NCI-H2196 (cell line): Measurements from ENCODE around the gene RPL19.

Source experiments
- DNase-seq: peaks from one replicate; lab custom pipeline; 2025; ENCODE audit not compliant: unreplicated experiment; lab: John Stamatoyannopoulos, UW

Gene RPL19

DNA sequence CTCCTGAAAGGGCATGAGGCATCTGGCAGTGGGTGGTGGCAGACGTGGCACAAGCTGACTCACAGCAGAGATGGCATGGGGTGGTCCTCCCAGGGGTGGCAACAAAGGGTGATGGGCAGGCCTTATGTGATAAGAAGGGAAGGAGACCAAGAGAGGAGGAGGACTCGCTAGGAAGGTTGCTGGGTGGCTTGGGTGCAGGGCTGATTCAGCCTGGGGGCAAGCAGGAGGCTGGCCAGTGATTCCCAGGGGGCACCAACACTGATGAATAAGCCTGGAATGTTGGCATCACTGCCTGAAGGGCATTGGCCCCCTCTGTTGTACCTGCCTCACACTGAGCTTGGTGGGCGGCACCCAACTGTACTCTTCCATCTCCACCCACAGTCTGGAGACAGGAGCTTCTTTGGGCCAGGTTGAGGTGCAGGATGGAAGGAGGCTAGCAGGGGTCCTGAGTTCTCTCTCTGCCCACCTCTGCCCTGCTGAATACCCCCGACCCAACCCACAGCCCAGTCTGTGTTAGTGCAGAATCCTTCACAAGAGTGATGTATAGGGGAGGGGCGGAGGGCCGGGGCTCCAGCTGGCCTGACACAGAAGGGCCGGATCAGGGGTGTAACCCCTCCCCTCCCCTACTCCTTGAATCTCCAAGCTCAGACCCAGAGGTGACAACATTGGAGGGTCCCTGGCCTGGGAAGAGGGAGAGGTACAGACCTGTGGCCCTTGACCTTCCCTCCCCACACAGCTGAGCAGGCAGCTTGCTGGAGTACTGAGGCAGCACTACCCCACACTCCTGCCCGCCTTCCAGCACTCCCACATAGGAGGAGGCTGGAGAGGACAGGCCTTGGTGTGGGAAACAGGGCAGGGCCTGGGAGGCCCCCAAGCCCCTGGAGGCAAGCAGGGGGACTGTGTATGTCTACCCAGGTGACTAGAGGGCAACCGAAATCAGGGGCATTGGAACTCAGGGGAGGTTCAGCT, 23.1 kb downstream of the RPL19 start:
- no peak for DNase-seq

DNA sequence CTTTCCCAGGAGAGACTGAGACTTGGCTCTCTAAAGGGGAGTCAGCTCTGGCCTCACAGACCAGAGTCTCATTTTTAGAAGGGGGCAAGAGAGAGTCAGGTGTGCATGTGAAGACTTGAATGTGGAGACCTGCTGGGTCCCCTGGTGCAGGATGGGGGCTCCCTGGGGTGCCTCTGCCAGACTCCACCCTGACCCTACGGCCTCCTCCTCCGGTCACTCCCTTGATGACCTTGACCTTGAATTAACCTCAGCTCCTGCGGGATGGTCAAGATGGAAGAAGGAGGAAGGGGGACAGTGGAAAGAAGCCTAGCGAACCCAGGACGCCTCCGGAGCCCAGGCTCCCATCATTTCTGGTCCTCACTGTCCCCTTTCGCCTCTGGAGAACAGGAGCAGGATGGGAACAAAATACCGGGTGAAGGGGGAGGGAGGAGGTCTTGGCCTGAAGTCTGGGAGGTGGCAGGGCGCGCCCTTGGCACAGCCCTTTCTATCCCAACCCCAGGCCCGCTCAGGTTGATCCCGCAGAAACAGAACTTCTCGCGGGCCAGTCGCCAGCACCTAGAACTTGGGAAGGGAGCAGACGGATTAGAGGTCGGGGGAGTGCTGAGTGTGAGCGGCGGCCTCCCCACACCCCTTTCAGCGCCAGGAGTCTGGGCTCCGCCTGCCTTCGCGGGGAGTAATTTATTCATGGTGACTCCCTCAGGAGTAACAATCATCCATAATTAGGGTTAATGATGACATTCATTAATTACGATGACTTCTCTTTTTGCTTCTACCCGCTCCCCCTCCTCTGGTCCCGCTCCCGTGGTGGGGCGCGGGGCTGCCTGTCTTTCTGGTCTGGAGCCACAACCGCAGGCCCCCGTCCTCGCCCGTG, 24.1 kb downstream of the RPL19 start:
- DNase-seq, result no peak

DNA sequence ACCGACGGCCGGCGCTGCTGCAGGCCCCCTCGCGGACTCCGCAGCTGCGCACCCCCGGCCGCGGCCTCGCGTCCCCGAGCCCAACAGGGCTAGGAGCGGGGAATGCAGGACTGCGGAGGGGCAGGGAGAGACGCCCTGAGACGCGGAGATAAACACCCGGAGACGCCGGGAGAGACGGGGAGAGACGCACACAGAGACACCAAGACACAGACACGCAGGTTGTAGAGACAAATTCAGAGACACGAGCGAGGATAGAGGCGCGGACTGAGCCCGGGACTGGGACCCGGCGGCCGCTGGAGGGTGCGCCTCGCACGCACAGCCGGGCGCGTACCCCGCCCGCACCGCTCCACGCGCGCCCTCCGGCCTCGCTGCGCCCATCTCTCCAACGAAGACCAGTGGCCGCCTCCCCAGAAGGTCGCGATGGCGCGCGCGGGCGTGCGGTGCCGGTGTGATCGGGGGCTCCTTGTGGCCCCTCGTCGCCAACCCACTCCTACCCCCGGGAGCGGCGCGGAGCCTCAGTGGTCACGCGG, 24.8 kb downstream of the RPL19 start:
- DNase-seq, result no peak

DNA sequence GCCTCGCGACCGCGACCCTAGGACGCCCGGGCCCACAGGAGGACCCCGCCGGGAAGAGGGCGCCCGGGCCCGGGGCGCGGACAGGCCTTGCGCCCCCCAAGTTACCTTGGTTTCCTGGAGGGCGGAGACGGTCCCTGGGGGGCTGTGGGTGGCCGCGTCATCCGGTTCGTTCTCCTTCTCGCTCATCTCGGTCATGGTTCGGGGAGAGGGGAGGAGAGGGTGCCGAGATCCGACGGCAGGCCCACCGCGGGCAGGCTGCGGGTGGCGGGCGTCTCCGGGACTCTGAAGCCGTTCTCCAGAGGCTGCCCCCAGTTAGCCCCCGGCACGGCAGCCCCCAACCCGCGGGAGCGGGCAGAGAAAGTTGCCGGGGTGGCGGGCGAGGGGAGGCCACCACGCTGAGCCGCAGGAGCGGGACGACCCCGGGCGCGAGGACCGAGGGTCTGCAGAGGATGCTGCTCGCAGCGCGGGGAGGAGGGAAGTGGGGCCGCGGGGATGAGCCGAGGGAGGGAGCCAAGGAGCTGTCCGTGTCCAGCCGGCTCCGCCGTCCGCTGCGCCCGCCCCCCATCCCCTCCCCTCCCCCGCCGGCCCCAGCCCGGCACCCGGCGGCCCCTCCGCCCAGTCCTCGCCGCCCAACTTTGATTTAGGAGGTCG, 25.4 kb downstream of the RPL19 start, which contains the start of gene STAC2:
Gene STAC2, minus strand, starts transcription at position 638 of the 651 bp plus-strand sequence. Its CDS starts 443 bp downstream, at position 195.
- no peak for DNase-seq

DNA sequence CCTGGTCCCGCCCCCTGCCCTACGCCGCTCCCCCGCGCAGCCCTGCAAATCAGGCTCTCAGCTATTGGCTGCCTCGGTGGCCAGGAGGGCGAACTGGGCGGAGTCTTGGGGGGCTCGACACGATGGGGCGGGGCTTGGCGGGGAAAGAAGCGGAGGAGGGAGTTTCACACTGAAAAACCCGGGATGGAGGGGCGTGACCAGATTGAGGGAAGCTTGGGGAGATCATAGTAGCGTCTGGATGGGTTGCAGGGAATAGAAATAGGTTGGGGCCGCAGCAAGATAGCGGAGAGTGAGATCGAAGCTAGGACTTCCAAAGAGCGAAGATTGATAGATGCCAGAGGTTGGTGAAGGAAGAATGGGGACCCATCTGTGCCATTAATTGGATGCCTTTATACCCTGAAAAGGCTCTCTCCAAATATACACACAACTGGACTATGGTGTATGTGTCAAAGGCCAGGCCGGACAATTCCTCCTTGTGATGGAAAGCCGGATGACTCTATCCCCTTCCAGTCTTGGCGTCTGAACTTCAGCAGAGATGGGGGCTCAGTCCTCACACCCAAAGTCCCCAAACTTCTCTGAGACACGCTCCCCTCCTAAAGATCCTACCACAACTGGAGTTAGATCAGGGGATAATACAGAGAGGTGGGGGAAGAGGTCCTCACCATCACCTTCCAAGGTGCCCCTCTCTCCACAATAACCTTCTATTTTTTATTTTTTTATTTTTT, 26.0 kb downstream of the RPL19 start:
- DNase-seq, result peak; percentile 38

DNA sequence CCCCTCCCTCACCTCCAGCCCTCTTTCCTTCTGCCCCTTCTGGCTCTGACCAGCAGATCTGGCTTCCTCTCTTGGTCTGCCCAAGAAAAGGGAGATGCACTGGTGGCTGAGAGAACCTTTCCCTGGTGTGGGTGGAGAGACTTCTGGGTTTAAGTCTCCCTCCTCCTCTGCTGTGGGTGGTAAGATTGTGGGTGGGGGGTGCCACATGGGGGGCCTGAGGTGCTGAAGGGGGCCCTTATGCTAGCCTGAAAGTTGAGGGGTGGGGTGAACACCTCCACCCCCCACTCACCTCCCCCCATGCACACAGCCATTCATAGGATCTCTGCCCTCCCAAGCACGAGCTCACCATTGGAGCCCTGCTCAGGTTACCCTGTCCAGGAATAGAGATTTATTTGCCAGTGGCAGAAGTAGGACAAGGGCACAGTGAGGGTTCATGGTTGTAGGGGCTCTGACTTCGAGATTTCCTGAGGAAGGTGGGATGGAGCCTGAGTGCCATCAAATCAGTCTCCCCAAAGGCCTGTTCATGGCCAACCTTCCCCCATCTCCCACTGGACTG, 27.4 kb downstream of the RPL19 start:
- no peak for DNase-seq

DNA sequence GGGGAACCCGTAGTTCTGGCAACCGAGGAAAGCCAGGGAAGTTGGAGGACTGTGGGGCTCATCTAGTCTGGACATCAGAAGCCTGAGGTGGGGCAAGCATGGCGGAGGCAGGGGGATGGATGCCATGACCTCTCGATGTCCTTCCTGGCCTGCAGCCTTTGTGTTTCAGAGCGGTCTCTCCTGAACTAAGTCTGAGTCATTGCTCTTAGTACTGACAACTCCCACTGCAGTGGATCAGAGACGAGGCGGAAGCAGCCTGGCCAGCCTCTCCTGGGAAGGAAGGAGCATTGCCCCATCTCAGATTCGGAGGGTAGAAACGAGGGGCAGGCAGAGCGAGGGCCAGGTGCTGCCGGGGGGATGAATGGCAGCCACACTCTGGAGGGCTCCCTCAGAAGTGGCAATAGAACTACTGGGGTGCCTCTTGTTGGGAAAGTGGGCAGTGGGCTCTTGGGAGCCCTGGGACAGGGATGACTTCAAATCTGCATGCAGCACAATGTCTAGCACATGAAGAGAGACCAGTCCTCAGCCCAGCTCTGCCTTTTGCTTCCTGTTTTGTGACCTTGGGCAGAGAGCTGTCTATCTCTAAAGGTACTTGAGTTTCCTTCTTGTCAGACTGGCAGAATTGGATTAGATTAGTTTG, 29.3 kb downstream of the RPL19 start:
- DNase-seq, result no peak

DNA sequence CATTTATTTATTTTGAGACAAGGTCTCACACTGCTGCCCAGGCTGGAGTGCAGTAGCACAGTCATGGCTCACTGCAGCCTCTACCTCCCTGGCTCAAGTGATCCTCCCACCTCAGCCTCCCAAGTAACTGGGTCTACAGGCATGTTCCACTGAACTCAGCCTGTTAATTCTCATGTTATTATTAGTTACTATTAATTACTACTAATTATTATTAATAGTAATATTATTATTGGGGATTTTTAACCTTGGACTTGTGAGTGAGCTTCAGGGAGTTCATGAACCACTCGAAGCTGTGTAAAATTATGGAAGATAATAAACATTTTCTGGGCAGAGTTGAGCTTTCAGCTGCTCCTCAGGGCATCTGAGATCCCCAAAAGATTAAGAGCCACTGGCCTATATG, 30.3 kb downstream of the RPL19 start:
- no peak for DNase-seq

DNA sequence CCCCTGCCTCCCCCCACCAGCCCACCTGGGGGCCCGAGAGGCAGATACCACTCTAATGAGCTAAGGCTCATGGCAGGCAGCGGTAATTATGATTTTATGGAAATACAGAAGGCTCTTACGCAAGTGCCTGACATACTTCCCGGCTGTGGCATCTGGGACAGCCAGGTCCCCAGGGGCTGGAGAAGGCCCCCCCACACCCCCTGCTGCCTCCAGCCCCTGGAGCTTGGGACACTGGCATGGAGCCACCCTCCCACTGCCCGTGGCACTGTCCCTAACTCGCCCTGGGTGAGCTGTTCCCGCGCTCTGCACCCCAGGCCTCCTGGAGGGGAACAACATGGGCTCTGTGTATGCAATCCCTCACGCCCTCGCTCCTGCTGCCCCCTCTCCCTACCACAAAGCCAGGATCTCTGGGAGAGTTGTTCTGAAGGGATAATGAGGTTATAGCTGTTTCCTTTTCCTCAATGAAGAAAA, 31.0 kb downstream of the RPL19 start:
- no peak for DNase-seq

DNA sequence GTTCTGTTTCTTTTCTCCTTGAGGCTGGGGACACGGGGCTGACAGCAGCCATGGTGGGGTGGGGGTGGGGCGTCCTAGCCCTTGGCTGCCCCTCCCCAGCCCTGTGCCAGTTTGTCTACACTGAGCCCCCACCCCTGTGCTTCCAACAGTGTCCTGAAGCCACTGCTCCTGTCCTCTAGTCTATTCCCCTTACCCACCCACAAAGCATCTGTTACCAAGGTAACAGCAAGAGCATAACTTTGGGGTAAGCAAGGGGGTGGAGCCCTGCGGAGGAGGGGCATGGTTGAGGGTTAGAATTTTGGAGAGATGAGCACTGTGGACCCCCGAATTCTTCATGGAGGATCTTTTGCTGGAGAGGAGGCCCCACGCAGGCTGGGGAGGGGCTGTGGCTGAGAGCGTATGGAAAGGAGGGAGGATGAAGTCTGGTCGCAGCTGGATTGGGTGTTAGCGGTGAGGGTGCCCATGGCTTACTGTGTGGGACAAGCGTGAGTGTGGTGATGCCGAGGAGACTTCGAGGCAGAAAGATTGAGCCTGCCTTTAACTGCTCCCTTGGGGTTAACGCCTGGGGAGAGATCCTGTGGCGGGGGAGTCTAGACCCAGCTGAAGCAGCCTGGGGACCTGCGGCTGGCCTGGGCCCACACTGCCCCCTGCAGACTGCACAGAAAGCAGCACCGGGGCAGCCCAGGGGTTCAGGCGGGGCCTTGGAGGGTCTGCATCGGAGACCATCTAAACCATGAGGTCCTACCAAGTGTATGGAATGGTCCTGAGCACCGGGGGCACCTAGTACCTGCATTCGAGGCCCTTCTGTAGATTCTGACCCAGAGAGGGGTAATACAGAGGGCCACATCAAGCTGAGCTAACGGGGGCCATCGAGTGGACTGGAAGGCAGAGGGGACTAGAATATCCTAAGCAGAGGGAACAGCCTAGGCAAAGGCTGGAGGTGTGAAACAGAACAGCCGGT, 31.8 kb downstream of the RPL19 start:
- DNase-seq, result no peak

DNA sequence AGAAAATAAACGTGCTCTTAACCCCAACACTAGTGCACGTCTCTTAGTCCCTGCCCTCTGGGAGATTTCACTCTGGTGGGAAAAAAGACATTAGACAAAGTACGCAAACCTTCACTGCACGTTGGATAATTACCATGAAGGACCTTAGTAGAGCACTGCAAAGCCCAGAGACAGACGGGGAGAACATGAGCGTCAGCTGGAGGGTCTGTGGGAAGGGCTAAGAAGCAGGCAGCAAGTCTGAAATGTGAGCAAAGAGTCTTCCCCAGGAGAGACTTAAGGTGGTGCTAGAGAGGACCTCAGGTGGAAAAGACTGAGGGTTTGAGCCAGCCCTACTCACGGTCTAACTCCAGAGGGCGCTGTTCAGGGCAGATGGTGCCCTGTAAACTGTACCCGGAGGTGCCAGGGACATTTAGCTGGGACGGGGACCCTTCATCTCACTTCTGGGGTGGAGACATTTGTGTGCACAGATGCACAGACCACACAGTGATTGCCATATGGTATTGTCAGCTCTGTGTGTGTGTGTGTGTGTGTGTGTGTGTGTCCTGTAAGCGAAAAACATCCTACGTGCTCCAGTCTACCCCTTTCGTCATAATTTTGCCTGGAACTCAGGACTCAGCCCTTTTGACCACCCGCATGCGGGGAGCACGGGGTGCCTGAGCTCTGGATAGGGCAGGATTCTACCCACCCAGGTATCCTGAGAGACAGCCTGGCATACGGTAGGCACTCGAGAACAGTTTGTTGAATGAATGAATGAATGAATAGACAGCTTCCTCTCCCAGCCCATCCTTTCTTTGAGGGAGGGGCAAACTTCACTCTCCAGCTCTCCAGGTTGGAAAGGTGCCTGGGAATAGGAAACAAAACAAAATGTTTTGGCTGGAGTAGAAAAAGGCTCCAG, 35.7 kb downstream of the RPL19 start:
- DNase-seq, result peak; percentile 30

DNA sequence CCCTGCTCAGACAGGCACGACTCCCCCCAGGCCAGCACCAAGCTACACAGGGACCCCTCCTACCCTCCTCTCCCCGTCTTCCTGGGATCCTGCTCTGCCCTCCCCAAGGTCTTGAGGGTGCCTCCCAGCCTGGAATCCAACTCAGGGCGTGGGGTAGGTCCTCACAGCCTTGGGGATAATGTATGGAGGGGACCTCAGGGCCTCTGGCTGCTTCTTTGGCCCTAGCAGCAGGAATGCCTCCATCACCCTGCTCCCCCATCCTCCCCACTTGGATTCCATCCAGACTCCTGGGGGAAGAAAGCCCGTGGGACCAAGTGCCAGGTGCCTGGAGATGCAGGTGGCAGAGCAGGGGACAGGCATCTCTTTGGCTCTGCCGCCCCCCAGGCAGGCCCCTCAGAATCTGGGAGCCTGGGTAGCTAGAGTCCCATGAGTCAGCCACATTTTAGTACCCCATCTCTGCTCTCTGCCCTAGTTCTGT, 36.4 kb downstream of the RPL19 start:
- DNase-seq, result no peak

DNA sequence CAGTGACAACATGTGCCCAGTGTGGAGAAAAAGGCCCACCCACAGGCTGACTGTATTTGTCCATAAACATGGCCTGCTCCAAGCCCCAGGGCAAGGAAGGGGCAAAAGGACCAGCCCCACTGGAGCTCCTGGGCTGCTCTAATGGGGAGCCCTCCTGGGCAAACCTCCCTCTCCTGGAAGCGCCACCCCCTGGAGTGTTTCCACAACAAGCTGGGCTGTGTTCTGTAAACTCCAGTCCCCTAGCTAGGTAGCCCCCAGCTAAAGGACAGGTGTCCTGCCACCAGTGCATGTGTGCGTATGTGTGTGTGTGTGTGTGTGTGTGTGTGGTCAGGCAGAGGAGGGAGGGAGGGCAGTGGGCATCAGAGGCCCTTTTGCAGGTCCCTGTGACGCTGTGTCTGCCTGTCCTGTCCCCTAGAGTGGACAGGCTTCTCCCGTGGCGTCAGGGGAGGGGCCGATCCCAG, 36.9 kb downstream of the RPL19 start:
- peak; percentile 27 for DNase-seq

DNA sequence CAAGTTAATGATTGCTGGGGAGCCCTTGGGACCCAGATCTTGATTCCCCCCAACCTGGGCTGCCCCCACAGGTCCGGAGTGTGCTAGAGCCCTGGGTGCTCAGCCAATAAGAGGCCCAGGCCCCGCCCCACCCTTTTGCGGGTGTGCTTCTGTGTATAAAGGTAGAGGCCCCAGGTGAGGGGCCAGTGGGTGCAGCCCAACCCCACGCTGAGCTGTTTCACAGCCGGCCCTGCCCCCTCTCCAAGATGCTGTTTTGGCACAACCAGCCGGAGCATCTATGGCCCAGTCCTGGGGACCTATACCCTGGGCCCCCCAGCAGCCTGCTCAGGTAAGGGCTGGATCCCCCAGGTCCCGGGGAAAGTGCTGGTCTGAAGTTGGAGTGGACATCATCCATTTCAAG, 37.5 kb downstream of the RPL19 start:
- DNase-seq, result no peak

DNA sequence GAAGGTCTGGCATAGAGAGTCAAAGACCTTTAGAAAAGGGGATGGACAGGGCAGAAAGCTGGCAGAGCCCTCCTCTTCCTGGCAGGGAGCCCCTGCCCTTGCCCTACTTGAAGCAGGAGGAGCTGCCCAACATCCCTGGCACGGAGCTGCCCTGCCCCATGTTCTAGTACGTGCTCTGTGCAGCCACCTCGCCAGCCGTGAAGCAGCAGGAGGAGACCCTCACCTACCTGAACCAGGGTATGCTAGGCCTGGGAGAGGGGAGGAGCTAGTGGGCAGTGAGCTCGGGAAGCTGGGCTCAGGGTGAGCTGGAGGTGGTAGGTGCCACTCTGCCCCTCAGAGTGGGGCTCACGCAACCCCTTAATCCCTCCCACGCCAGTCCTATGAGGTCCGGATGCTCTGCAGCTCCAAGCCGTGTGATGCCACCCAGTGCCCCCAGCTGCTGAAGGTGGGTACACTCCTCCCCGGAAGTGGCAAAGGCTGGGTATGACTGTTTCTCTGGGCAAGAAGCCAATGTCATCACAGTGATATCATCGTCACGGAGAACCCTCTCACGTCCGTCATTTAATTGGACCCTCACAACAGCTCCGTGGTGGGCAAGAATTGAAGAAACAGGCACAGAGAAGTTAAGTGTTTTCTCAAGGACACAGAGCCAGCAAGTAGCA, 38.4 kb downstream of the RPL19 start:
- DNase-seq, result peak; percentile 67

DNA sequence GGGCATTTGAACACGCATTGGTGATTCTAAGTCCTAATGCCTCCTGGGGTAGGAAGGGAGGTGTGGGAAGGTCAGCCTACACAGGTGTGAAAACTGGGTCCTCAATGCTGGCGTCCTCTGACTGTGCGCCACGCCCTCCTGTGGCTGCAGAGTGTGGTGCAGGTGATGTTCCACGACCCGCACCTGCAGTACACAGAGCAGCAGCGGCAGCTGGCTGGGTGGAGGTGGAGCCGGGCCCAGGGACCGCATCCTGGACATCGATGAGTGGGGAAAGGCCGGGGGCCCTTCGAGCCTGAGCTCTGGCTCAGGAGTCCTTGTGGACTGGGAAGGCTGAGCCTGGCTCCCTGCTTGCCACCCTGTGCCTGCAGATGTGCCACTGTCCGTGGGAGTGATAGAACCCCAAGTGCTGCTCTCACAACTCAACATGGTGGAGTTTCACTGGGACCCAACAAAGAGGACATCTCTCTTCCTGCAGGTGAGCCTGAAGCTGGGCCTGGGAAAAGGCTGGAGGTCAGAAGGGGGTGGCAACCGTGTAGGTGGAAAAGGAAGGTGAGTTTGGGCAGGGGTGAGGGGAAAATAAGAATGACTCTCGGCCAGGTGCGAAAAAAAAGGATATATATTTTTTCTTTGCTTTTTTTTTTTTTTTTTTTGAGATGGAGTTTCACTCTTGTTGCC, 39.7 kb downstream of the RPL19 start:
- peak; percentile 55 for DNase-seq
